ENCODE data around the gene ACOT7. TPM values are rescaled to one million over a fixed set of nuclear protein-coding genes. Genes with fewer than 3 reads are reported as not detected.
"Not testable (repeated sequence)": the region's sequence is repeated elsewhere in the genome, so short reads cannot be mapped to it uniquely, and the experiment has no call there.

Gene ACOT7
- polyA plus RNA-seq, 1 donor: 28.8 TPM

- H3K27ac ChIP-seq (ENCODE audit: low read length): peak overlapping the region; percentile 69
- H3K36me3 ChIP-seq (ENCODE audit: control insufficient read depth, insufficient read depth, low read length): peaks cover 66% of the 10 kb centered on the region
- no peak for DNase-seq
- no peaks in the 10 kb centered on the region for H3K9me3 ChIP-seq (ENCODE audit: control insufficient read depth, low read depth, low read length)
- 80% methylated on average over 3 of the region's 8 CpGs for WGBS (ENCODE audit: insufficient coverage, low lambda C conversion rate)
- peaks cover 35% of the 10 kb centered on the region for H3K4me1 ChIP-seq (ENCODE audit: control insufficient read depth, insufficient read depth, low read length)
- no peaks in the 10 kb centered on the region for H3K27me3 ChIP-seq (ENCODE audit: control insufficient read depth, insufficient read depth, low read length)
- H3K4me3 ChIP-seq (ENCODE audit: low read length): no peak overlapping the region
Measured at GRCh38 chr1:6225651-6226050, 167.9 kb downstream of the ACOT7 start.

GRCh38 chr1:6224718-6225117 lies 168.8 kb downstream of the ACOT7 start:
- Histone ChIP-seq H3K27ac (ENCODE audit: low read length) (peak overlapping the region; percentile 69), H3K4me1 (ENCODE audit: control insufficient read depth, insufficient read depth, low read length) (peaks cover 35% of the 10 kb centered on the region), H3K9me3 (ENCODE audit: control insufficient read depth, low read depth, low read length) (no peaks in the 10 kb centered on the region), H3K4me3 (ENCODE audit: low read length) (no peak overlapping the region), H3K36me3 (ENCODE audit: control insufficient read depth, insufficient read depth, low read length) (peaks cover 59% of the 10 kb centered on the region), H3K27me3 (ENCODE audit: control insufficient read depth, insufficient read depth, low read length) (no peaks in the 10 kb centered on the region)
- DNase-seq: peak; percentile 65 to 87
- whole genome bisulfite sequencing (ENCODE audit: insufficient coverage, low lambda C conversion rate): no CpG with 5 or more reads among the region's 15 CpGs

DNA sequence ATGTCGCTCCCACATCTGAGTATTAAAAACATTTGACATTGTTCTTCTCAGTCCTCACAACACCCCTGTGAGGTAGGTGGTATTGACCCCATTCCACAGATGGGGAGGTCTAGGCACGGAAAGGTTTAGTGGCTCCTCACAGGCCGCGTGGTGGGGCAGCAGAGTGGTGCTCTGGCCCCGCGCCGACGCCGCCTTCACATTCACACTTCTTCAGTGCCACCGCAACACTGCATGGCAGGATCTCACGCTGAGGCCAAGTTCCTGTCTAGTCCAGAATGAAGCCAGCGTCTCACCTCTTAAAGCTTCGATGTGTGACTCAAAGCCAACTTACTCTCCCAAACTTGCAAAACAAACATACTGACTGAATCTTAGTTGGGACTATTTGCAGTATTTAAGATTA lies 169.9 kb downstream of the ACOT7 start:
- Histone ChIP-seq H3K4me3 (ENCODE audit: low read length) (no peak overlapping the region), H3K27me3 (ENCODE audit: control insufficient read depth, insufficient read depth, low read length) (no peaks in the 10 kb centered on the region), H3K27ac (ENCODE audit: low read length) (no peak overlapping the region), H3K4me1 (ENCODE audit: control insufficient read depth, insufficient read depth, low read length) (peaks cover 41% of the 10 kb centered on the region), H3K36me3 (ENCODE audit: control insufficient read depth, insufficient read depth, low read length) (peaks cover 55% of the 10 kb centered on the region), H3K9me3 (ENCODE audit: control insufficient read depth, low read depth, low read length) (no peaks in the 10 kb centered on the region)
- DNase-seq: no peak
- WGBS (ENCODE audit: insufficient coverage, low lambda C conversion rate): no CpG with 5 or more reads among the region's 13 CpGs

- Histone ChIP-seq H3K4me3 (ENCODE audit: low read length) (no peak overlapping the region), H3K27ac (ENCODE audit: low read length) (no peak overlapping the region), H3K27me3 (ENCODE audit: control insufficient read depth, insufficient read depth, low read length) (no peaks in the 10 kb centered on the region), H3K4me1 (ENCODE audit: control insufficient read depth, insufficient read depth, low read length) (peaks cover 51% of the 10 kb centered on the region), H3K36me3 (ENCODE audit: control insufficient read depth, insufficient read depth, low read length) (peaks cover 50% of the 10 kb centered on the region), H3K9me3 (ENCODE audit: control insufficient read depth, low read depth, low read length) (no peaks in the 10 kb centered on the region)
- WGBS (ENCODE audit: insufficient coverage, low lambda C conversion rate): no CpG with 5 or more reads among the region's 6 CpGs
- DNase-seq: no peak
Measured at GRCh38 chr1:6222636-6223035, 170.9 kb downstream of the ACOT7 start.

DNA sequence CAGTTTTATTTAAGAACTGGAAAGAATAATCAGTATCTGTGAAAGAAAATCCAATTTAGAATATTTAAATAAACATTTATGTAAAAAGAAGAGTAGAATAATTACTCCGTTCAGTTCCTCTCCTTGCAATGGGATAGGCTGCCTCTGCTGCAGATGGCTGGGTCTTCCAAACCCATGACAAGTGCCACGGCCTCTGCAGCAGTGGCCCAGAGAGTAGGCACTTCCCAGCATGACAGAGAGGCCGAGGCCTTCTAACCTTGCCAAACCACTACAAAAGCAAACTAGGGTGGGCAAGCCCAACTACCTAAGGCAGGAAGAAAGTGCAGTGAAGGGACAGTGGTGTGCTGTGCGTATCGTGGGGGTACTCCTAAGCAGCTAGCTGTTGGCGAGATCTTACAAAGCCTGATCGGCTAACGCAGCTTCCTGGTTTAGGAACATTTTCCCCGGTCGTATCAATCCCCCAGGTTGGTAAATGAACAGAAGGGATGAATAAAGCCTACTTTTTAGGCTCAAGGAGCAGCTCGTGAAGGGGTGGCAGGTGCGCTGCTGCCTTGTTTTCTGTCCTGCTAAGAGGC lies 172.3 kb downstream of the ACOT7 start:
- DNase-seq: no peak
- H3K9me3 ChIP-seq (ENCODE audit: control insufficient read depth, low read depth, low read length): no peaks in the 10 kb centered on the region
- H3K36me3 ChIP-seq (ENCODE audit: control insufficient read depth, insufficient read depth, low read length): peaks cover 45% of the 10 kb centered on the region
- no peaks in the 10 kb centered on the region for H3K27me3 ChIP-seq (ENCODE audit: control insufficient read depth, insufficient read depth, low read length)
- WGBS (ENCODE audit: insufficient coverage, low lambda C conversion rate): no CpG with 5 or more reads among the region's 12 CpGs
- peaks cover 53% of the 10 kb centered on the region for H3K4me1 ChIP-seq (ENCODE audit: control insufficient read depth, insufficient read depth, low read length)
- no peak overlapping the region for H3K4me3 ChIP-seq (ENCODE audit: low read length)
- no peak overlapping the region for H3K27ac ChIP-seq (ENCODE audit: low read length)

GRCh38 chr1:6220236-6220635 lies 173.3 kb downstream of the ACOT7 start:
- H3K27ac ChIP-seq (ENCODE audit: low read length): no peak overlapping the region
- peaks cover 42% of the 10 kb centered on the region for H3K36me3 ChIP-seq (ENCODE audit: control insufficient read depth, insufficient read depth, low read length)
- DNase-seq: no peak
- no peaks in the 10 kb centered on the region for H3K9me3 ChIP-seq (ENCODE audit: control insufficient read depth, low read depth, low read length)
- no peak overlapping the region for H3K4me3 ChIP-seq (ENCODE audit: low read length)
- peaks cover 47% of the 10 kb centered on the region for H3K4me1 ChIP-seq (ENCODE audit: control insufficient read depth, insufficient read depth, low read length)
- H3K27me3 ChIP-seq (ENCODE audit: control insufficient read depth, insufficient read depth, low read length): no peaks in the 10 kb centered on the region
- no CpG with 5 or more reads among the region's 8 CpGs for WGBS (ENCODE audit: insufficient coverage, low lambda C conversion rate)

DNA sequence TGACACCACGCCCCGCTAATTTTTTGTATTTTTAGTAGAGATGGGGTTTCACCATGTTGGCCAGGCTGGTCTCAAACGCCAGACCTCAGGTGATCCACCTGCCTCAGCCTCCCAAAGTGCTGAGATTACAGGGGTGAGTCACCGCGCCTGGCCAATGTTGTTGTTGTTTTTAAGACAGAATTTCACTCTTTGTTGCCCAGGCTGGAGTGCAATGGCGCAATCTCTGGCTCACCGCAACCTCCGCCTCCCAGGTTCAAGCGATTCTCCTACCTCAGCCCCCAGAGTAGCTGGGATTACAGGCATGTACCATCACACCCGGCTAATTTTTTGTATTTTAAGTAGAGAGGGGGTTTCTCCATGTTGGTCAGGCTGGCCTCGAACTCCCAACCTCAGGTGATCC lies 173.9 kb downstream of the ACOT7 start:
- not testable (repeated sequence) for DNase-seq; H3K9me3 ChIP-seq (ENCODE audit: control insufficient read depth, low read depth, low read length); H3K4me3 ChIP-seq (ENCODE audit: low read length); H3K27ac ChIP-seq (ENCODE audit: low read length); H3K27me3 ChIP-seq (ENCODE audit: control insufficient read depth, insufficient read depth, low read length)
- Histone ChIP-seq H3K4me1 (ENCODE audit: control insufficient read depth, insufficient read depth, low read length) (peaks cover 41% of the 10 kb centered on the region), H3K36me3 (ENCODE audit: control insufficient read depth, insufficient read depth, low read length) (peaks cover 36% of the 10 kb centered on the region)
- WGBS (ENCODE audit: insufficient coverage, low lambda C conversion rate): no CpG with 5 or more reads among the region's 11 CpGs

GRCh38 chr1:6218375-6219164 lies 175.0 kb downstream of the ACOT7 start:
- peaks cover 29% of the 10 kb centered on the region for H3K36me3 ChIP-seq (ENCODE audit: control insufficient read depth, insufficient read depth, low read length)
- no CpG with 5 or more reads among the region's 16 CpGs for WGBS (ENCODE audit: insufficient coverage, low lambda C conversion rate)
- no peaks in the 10 kb centered on the region for H3K27me3 ChIP-seq (ENCODE audit: control insufficient read depth, insufficient read depth, low read length)
- H3K9me3 ChIP-seq (ENCODE audit: control insufficient read depth, low read depth, low read length): no peaks in the 10 kb centered on the region
- H3K27ac ChIP-seq (ENCODE audit: low read length): no peak overlapping the region
- peak; percentile 49 to 83 for DNase-seq
- H3K4me1 ChIP-seq (ENCODE audit: control insufficient read depth, insufficient read depth, low read length): peaks cover 31% of the 10 kb centered on the region
- H3K4me3 ChIP-seq (ENCODE audit: low read length): no peak overlapping the region

Other genes starting within 250 kb of the ACOT7 start
- 2.6 TPM for gene CHD5, start 213.4 kb downstream of the ACOT7 start, polyA plus RNA-seq
- 1,131 TPM for gene RPL22, start 194.2 kb downstream of the ACOT7 start, polyA plus RNA-seq
- 44.5 TPM for gene RNF207, start 187.6 kb downstream of the ACOT7 start, polyA plus RNA-seq
- 50.3 TPM for gene ICMT, start 157.8 kb downstream of the ACOT7 start, polyA plus RNA-seq
- gene HES3, start 149.6 kb downstream of the ACOT7 start, polyA plus RNA-seq: not detected
- 19.0 TPM for gene GPR153, start 132.7 kb downstream of the ACOT7 start, polyA plus RNA-seq
- gene HES2, start 26.2 kb upstream of the ACOT7 start, polyA plus RNA-seq: 0.75 TPM
- gene ESPN, start 31.0 kb upstream of the ACOT7 start, polyA plus RNA-seq: 256 TPM
- gene TNFRSF25, start 72.4 kb upstream of the ACOT7 start, polyA plus RNA-seq: 55.2 TPM
- gene PLEKHG5, start 97.9 kb upstream of the ACOT7 start, polyA plus RNA-seq: 17.2 TPM
- 12.6 TPM for gene NOL9, start 160.7 kb upstream of the ACOT7 start, polyA plus RNA-seq
- 0.27 TPM for gene TAS1R1, start 161.5 kb upstream of the ACOT7 start, polyA plus RNA-seq
- gene ZBTB48, start 186.2 kb upstream of the ACOT7 start, polyA plus RNA-seq: 38.2 TPM
- gene KLHL21, start 209.1 kb upstream of the ACOT7 start, polyA plus RNA-seq: 9.4 TPM
- gene PHF13, start 220.0 kb upstream of the ACOT7 start, polyA plus RNA-seq: 15.1 TPM
- 16.2 TPM for gene THAP3, start 231.1 kb upstream of the ACOT7 start, polyA plus RNA-seq

All from large intestine (tissue), 3 donors.